HEK293T (cell line): ENCODE data around the gene SLC2A4RG.

ENCODE experiments used
- BHLHE40 ChIP-seq: fragments of 450-650 bp; IDR thresholded peaks from 2 replicates; pipeline ENCODE4 v1.6.1; 2016; ENCODE audit warnings: mild to moderate bottlenecking, moderate library complexity, borderline replicate concordance
- CTBP1 ChIP-seq: fragments of 450-650 bp; IDR thresholded peaks from 2 replicates; pipeline ENCODE4 v1.6.1; 2016; ENCODE audit warnings: borderline replicate concordance
- FOXK2 ChIP-seq: fragments of 450-650 bp; IDR thresholded peaks from 2 replicates; pipeline ENCODE4 v1.6.1; 2016; ENCODE audit warnings: mild to moderate bottlenecking
- FOXM1 ChIP-seq: fragments of 450-650 bp; IDR thresholded peaks from 2 replicates; pipeline ENCODE4 v1.6.1; 2017; ENCODE audit warnings: mild to moderate bottlenecking, borderline replicate concordance
- LEF1 ChIP-seq: fragments of 450-650 bp; IDR thresholded peaks from 2 replicates; pipeline ENCODE4 v1.6.1; 2017; ENCODE audit warnings: mild to moderate bottlenecking, borderline replicate concordance
- SP1 ChIP-seq: fragments of 450-650 bp; IDR thresholded peaks from 2 replicates; pipeline ENCODE4 v1.6.1; 2017
- SUZ12 ChIP-seq: fragments of 450-650 bp; IDR thresholded peaks from 2 replicates; pipeline ENCODE4 v1.6.1; 2016; ENCODE audit warnings: mild to moderate bottlenecking
- ZNF384 ChIP-seq: fragments of 450-650 bp; IDR thresholded peaks from 2 replicates; pipeline ENCODE4 v1.6.1; 2016

DNA sequence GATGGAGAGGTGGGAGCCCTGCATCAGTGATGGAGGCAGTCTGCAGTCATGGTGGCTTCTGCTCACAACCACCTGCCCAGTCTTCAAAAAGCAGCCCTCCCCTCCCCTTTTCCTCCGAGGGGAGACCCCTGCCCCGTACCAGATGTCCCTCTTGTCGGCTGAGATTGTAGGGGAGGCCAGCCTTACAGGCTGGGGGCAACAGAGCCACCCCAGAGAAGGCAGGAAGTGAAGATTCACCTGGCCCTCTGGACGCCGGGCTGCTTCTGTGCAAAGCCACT, 38.6 kb upstream of the SLC2A4RG start:
- TF ChIP-seq BHLHE40 (no peak), SUZ12 (no peak), SP1 (no peak), ZNF384 (no peak), LEF1 (no peak), FOXM1 (no peak), CTBP1 (no peak), FOXK2 (no peak)
